ENCODE measurements around the gene DHRS7B.

DNA sequence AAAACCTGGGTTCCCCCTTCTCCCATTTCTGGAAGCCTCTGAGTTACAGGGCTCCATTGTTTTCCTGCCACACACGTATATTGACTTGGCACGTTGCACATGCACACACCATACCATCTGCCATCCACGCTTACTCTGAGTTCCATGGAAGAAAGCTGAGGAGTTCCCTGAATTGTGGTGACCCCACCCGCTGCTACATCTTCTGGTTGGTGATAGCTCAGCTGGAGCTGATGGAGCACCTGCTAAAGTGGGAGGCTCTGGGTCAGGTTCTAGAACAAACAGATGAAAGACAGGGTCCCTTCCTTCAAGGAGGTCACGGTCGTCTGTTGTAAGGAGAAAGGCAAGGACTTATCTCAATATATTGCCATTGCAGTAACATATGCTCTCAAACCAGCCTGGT lies 46.1 kb downstream of the DHRS7B start:
- TF ChIP-seq, protein P1, sequence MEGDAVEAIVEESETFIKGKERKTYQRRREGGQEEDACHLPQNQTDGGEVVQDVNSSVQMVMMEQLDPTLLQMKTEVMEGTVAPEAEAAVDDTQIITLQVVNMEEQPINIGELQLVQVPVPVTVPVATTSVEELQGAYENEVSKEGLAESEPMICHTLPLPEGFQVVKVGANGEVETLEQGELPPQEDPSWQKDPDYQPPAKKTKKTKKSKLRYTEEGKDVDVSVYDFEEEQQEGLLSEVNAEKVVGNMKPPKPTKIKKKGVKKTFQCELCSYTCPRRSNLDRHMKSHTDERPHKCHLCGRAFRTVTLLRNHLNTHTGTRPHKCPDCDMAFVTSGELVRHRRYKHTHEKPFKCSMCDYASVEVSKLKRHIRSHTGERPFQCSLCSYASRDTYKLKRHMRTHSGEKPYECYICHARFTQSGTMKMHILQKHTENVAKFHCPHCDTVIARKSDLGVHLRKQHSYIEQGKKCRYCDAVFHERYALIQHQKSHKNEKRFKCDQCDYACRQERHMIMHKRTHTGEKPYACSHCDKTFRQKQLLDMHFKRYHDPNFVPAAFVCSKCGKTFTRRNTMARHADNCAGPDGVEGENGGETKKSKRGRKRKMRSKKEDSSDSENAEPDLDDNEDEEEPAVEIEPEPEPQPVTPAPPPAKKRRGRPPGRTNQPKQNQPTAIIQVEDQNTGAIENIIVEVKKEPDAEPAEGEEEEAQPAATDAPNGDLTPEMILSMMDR (conservative IDR thresholded peaks at IDR 0.05 in 1 of 2, IDR thresholded peaks at IDR 0.05 in 1 of 2; ENCODE audit: low read depth in 1 of 2, low read length in 2 of 2), result no peak
- no peak for TF ChIP-seq EZH2 (IDR thresholded peaks at IDR 0.05; ENCODE audit: low read length, missing control alignments)
